Omental fat pad (tissue), 4 donors: ENCODE measurements around the gene YIPF5. TPM values are rescaled to one million over a fixed set of nuclear protein-coding genes. Genes with fewer than 3 reads are reported as not detected.

Experiments used
- ATAC-seq: fragments of 150-250 bp; one replicate; pipeline ENCODE4 v1.9.1; 2016; ENCODE audit warnings: mild to moderate bottlenecking, moderate library complexity; ENCODE audit not compliant: low FRiP score
- DNase-seq: peaks from one replicate; pipeline ENCODE4 v3.0.0-alpha.2; 2019; ENCODE audit warnings: low spot score
- CTCF ChIP-seq, 3 donors: fragments of 450-650 bp; IDR thresholded peaks; one replicate each; pipeline ENCODE4 v1.5.1; 2016 to 2017; ENCODE audit warnings: antibody characterized with exemption in 3 of 3, mild to moderate bottlenecking in 3 of 3, moderate library complexity in 2 of 3
- small RNA-seq: library from RNA; depleted of rRNA; stranded (forward); fragments of <200 nt; gene quantifications from one replicate; pipeline ENCODE3, GENCODE V24; 2016
- total RNA-seq, 4 donors: library from RNA; depleted of rRNA; stranded (reverse); fragments of >200 nt; gene quantifications; one replicate each; pipeline ENCODE4 v1.1.0, GENCODE V29; 2016

YIPF5 gene
- total RNA-seq, 4 donors from 2014 or later, result 30.5 to 45.7 (median 44.7) TPM

GRCh38 chr5:144117412-144117811 is 53.0 kb downstream of the YIPF5 start:
- no peak for DNase-seq
- no peak for TF ChIP-seq CTCF (IDR thresholded peaks at IDR 0.05)
- no peak for ATAC-seq

- TF ChIP-seq CTCF (IDR thresholded peaks at IDR 0.05), result no peak
- no peak for DNase-seq
- ATAC-seq, result no peak
Measured at GRCh38 chr5:144114571-144114970, 55.9 kb downstream of the YIPF5 start.

Small RNAs within 50 kb of the gene (small RNA-seq; reads per million reads assigned to genes)
- not detected for gene RN7SL87P

Other genes starting within 250 kb of the YIPF5 start
- under 1 TPM in 3 of 4 donors, not detected in 1; 0.09 to 0.19 (median 0.16) TPM for gene KCTD16, start 214 bp upstream of the YIPF5 start, total RNA-seq